Stimulated activated CD4-positive, alpha-beta T cell treated with anti-CD3 and anti-CD28 coated beads, Interleukin-1b, Interleukin-23, amount 100 ng/mL, for 24 hours (primary cell): Measurements from ENCODE around the gene CCDC27.

Experiments
- DNase-seq, 4 experiments: peaks; one replicate each; pipeline ENCODE4 v3.0.0-alpha.2; 2020; ENCODE audit warnings: low read depth in 4 of 4, low spot score in 1 of 4

CCDC27 gene

GRCh38 chr1:3817138-3817740, 65.0 kb downstream of the CCDC27 start:
- DNase-seq: no peak

DNA sequence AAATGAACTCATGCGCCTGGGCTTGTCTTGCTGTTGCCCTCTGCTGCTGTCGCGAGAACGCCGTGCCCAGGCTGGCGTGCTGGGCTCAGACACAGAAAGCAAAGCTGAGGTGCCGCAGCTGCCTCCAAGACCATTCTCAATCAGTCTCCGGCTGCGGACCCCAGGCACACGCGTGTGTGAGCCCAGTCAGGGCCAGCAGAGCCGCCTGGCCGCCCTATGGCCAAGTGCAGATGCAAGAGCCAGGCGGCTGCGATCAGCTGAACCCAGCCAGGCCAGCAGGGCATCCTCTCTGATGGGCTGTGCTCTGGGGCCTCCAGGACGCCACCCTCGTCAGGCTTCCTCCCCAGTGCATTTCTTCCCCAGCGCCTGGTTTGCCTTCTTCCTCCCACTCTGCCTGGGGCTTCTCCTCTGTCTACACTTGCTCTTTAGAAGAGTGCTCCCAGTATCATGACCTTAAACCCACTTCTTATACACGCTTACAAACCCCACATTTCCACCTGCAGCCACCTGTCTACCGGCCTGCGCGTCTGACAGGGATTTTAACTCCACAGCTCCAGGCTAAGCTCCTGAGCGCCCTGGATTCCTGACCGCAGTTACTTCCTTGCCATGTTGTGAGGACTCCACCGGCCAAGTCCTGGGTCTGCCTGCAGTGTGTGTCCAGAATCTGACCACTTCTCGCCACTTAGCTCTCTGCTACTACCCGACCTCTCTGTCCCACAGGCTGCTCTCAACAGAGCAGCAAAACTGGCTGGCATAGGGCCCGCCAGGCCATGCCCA, 65.8 kb downstream of the CCDC27 start:
- DNase-seq: no peak

DNA sequence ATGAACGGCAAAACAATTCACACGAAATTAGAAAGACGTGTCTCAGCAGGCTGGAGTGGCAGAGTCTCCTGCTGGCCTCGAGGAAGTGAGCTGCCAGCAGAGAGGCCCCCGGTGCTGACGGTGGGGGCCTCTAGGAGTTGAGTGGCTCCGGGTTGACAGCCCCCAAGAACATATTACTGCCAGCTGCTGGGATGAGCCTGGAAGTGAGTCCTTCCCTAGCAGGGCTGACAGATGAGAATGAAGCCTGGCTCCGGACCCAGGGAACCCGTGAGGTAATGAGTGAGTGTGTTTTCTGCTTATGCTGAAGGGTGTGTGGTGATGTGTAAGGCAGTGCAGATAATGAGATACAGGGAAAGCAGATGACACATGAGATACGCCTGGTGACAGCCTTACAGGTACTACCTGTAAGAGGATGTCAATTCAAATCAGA, 67.5 kb downstream of the CCDC27 start:
- no peak for DNase-seq

DNA sequence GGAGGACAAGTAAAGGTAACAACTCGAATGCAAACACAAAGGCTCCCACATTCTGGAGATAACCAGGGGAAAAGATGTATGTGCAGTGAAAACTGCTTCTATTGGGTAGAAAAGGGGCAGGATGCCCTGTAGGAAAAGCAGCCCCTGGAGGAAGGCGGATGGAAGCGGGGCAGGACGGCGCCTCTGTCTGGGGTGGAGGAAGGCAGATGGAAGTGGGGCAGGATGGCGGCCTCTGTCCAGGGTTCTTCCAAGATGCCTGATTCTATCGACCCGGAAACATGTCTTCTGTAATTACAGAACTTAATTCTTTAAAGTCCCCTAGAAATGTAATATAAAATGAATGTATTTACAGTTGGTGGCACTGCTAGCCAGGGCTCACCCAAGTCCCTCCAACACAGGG, 68.1 kb downstream of the CCDC27 start:
- DNase-seq: no peak

GRCh38 chr1:3821004-3821403, 68.8 kb downstream of the CCDC27 start:
- DNase-seq: no peak
